ENCODE measurements around the gene PLSCR5. TPM values are rescaled to one million over a fixed set of nuclear protein-coding genes. Genes with fewer than 3 reads are reported as not detected.

PLSCR5 gene
- total RNA-seq, 1 donor from 2014 or later = not detected

- no peaks in the 10 kb centered on the region for H3K79me2 ChIP-seq (ENCODE audit: low read depth)
- H2AFZ ChIP-seq (replicated peaks) = no peak overlapping the region
- no peaks in the 10 kb centered on the region for H3K4me1 Mint-ChIP-seq
- H3K9ac ChIP-seq = no peak overlapping the region
- no peak overlapping the region for H3K4me3 Mint-ChIP-seq
- H3K36me3 ChIP-seq = no peaks in the 10 kb centered on the region
- no peak for DNase-seq (ENCODE audit: low spot score)
- H3K4me2 ChIP-seq = no peak overlapping the region
- no peaks in the 10 kb centered on the region for H3K27me3 Mint-ChIP-seq (ENCODE audit: insufficient read depth, low read depth)
- no peaks in the 10 kb centered on the region for H3K9me3 ChIP-seq (ENCODE audit: low read depth)
- no peaks in the 10 kb centered on the region for H3K4me1 ChIP-seq
- no peaks in the 10 kb centered on the region for H3K27me3 ChIP-seq
- H3F3A ChIP-seq (ENCODE audit: low read depth) = no peaks in the 10 kb centered on the region
- H3K27ac ChIP-seq = no peak overlapping the region
- no peaks in the 10 kb centered on the region for H3K9me3 Mint-ChIP-seq
- no peaks in the 10 kb centered on the region for H3K36me3 Mint-ChIP-seq
- no peak overlapping the region for H3K4me3 ChIP-seq
- no peak overlapping the region for H3K27ac Mint-ChIP-seq
- TF ChIP-seq CTCF (IDR thresholded peaks at IDR 0.05) (no peak), EZH2 (IDR thresholded peaks at IDR 0.05) (no peak), EZH2phosphoT487 (IDR thresholded peaks at IDR 0.05) (no peak)
- H4K20me1 ChIP-seq (ENCODE audit: low read depth) = no peaks in the 10 kb centered on the region
These were observed 41.1 kb upstream of the PLSCR5 start for GRCh38 chr3:146646261-146646660.

- H3K4me1 Mint-ChIP-seq = peaks cover 3% of the 10 kb centered on the region
- H3K4me1 ChIP-seq = no peaks in the 10 kb centered on the region
- H3K4me3 Mint-ChIP-seq = no peak overlapping the region
- no peaks in the 10 kb centered on the region for H3K79me2 ChIP-seq (ENCODE audit: low read depth)
- H3K36me3 ChIP-seq = no peaks in the 10 kb centered on the region
- H3K9ac ChIP-seq = no peak overlapping the region
- no peak overlapping the region for H3K27ac ChIP-seq
- peak; percentile 51 for DNase-seq (ENCODE audit: low spot score)
- no peaks in the 10 kb centered on the region for H3K27me3 Mint-ChIP-seq (ENCODE audit: insufficient read depth, low read depth)
- no peaks in the 10 kb centered on the region for H3F3A ChIP-seq (ENCODE audit: low read depth)
- TF ChIP-seq CTCF (IDR thresholded peaks at IDR 0.05) (peak; percentile 65), EZH2 (IDR thresholded peaks at IDR 0.05) (no peak)
- no peak overlapping the region for H3K4me2 ChIP-seq
- H3K9me3 Mint-ChIP-seq = no peaks in the 10 kb centered on the region
- H2AFZ ChIP-seq (replicated peaks) = no peak overlapping the region
- H4K20me1 ChIP-seq (ENCODE audit: low read depth) = no peaks in the 10 kb centered on the region
- no peak overlapping the region for H3K27ac Mint-ChIP-seq
- no peaks in the 10 kb centered on the region for H3K9me3 ChIP-seq (ENCODE audit: low read depth)
- no peak overlapping the region for H3K4me3 ChIP-seq
- H3K36me3 Mint-ChIP-seq = no peaks in the 10 kb centered on the region
- H3K27me3 ChIP-seq = no peaks in the 10 kb centered on the region
These were observed 36.1 kb upstream of the PLSCR5 start for GRCh38 chr3:146640955-146641867.

- Mint-ChIP-seq H3K36me3 (no peaks in the 10 kb centered on the region), H3K4me3 (no peak overlapping the region), H3K27ac (no peak overlapping the region), H3K27me3 (ENCODE audit: insufficient read depth, low read depth) (no peaks in the 10 kb centered on the region), H3K4me1 (peaks cover 3% of the 10 kb centered on the region), H3K9me3 (no peaks in the 10 kb centered on the region)
- no peak overlapping the region for H3K4me2 ChIP-seq
- H3K9ac ChIP-seq = no peak overlapping the region
- H3K9me3 ChIP-seq (ENCODE audit: low read depth) = no peaks in the 10 kb centered on the region
- no peaks in the 10 kb centered on the region for H3F3A ChIP-seq (ENCODE audit: low read depth)
- TF ChIP-seq EZH2phosphoT487 (IDR thresholded peaks at IDR 0.05) (no peak), EZH2 (IDR thresholded peaks at IDR 0.05) (no peak), CTCF (IDR thresholded peaks at IDR 0.05) (no peak)
- H3K4me3 ChIP-seq = no peak overlapping the region
- H3K79me2 ChIP-seq (ENCODE audit: low read depth) = no peaks in the 10 kb centered on the region
- no peak overlapping the region for H2AFZ ChIP-seq (replicated peaks)
- no peaks in the 10 kb centered on the region for H3K4me1 ChIP-seq
- no peaks in the 10 kb centered on the region for H3K36me3 ChIP-seq
- no peaks in the 10 kb centered on the region for H3K27me3 ChIP-seq
- H4K20me1 ChIP-seq (ENCODE audit: low read depth) = no peaks in the 10 kb centered on the region
- no peak for DNase-seq (ENCODE audit: low spot score)
- H3K27ac ChIP-seq = no peak overlapping the region
These were observed 35.2 kb upstream of the PLSCR5 start for GRCh38 chr3:146640361-146640760.
